Measurements from ENCODE around the gene ZNF239.
"Not testable (repeated sequence)": the region's sequence is repeated elsewhere in the genome, so short reads cannot be mapped to it uniquely, and the experiment has no call there.

The ZNF239 gene

GRCh38 chr10:43574001-43574892 lies at the start of gene ZNF239:
Gene ZNF239, minus strand, starts transcription at chr10:43574616. Its CDS starts 16,537 bp downstream, at chr10:43558079.
- H3K4me1 Mint-ChIP-seq (ENCODE audit: low read depth), result peaks cover 15% of the 10 kb centered on the region
- H3K27ac Mint-ChIP-seq, result no peak within 1 kb of the TSS
- no peaks in the 10 kb centered on the region for H3K27me3 Mint-ChIP-seq (ENCODE audit: low read depth)
- peaks cover 9% of the 10 kb centered on the region for H3K36me3 Mint-ChIP-seq (ENCODE audit: low read depth)
- H3K9me3 Mint-ChIP-seq, result peaks cover 36% of the 10 kb centered on the region
- H3K4me3 Mint-ChIP-seq, result peak within 1 kb of the TSS; percentile 75

- H3K9me3 Mint-ChIP-seq, result peaks cover 56% of the 10 kb centered on the region
- peaks cover 5% of the 10 kb centered on the region for H3K36me3 Mint-ChIP-seq (ENCODE audit: low read depth)
- H3K27me3 Mint-ChIP-seq (ENCODE audit: low read depth), result no peaks in the 10 kb centered on the region
- H3K4me3 Mint-ChIP-seq, result peak overlapping the region; percentile 32
- no peak overlapping the region for H3K27ac Mint-ChIP-seq
- H3K4me1 Mint-ChIP-seq (ENCODE audit: low read depth), result peaks cover 9% of the 10 kb centered on the region
These were observed 48.9 kb upstream of the ZNF239 start for GRCh38 chr10:43623351-43623750.

GRCh38 chr10:43622038-43622437 lies 47.6 kb upstream of the ZNF239 start:
- no peak overlapping the region for H3K27ac Mint-ChIP-seq
- H3K9me3 Mint-ChIP-seq, result peaks cover 55% of the 10 kb centered on the region
- peaks cover 5% of the 10 kb centered on the region for H3K36me3 Mint-ChIP-seq (ENCODE audit: low read depth)
- peaks cover 9% of the 10 kb centered on the region for H3K4me1 Mint-ChIP-seq (ENCODE audit: low read depth)
- no peaks in the 10 kb centered on the region for H3K27me3 Mint-ChIP-seq (ENCODE audit: low read depth)
- H3K4me3 Mint-ChIP-seq, result no peak overlapping the region

GRCh38 chr10:43619368-43619767 lies 45.0 kb upstream of the ZNF239 start:
- Mint-ChIP-seq H3K4me3 (no peak overlapping the region), H3K27ac (no peak overlapping the region), H3K27me3 (ENCODE audit: low read depth) (no peaks in the 10 kb centered on the region), H3K4me1 (ENCODE audit: low read depth) (peaks cover 9% of the 10 kb centered on the region), H3K36me3 (ENCODE audit: low read depth) (peaks cover 24% of the 10 kb centered on the region), H3K9me3 (peaks cover 73% of the 10 kb centered on the region)

GRCh38 chr10:43616697-43617370 lies 42.4 kb upstream of the ZNF239 start:
- H3K4me1 Mint-ChIP-seq (ENCODE audit: low read depth), result no peaks in the 10 kb centered on the region
- H3K9me3 Mint-ChIP-seq, result peaks cover 66% of the 10 kb centered on the region
- H3K36me3 Mint-ChIP-seq (ENCODE audit: low read depth), result peaks cover 25% of the 10 kb centered on the region
- H3K27ac Mint-ChIP-seq, result no peak overlapping the region
- H3K4me3 Mint-ChIP-seq, result no peak overlapping the region
- no peaks in the 10 kb centered on the region for H3K27me3 Mint-ChIP-seq (ENCODE audit: low read depth)

- H3K36me3 Mint-ChIP-seq (ENCODE audit: low read depth), result peaks cover 30% of the 10 kb centered on the region
- no peak overlapping the region for H3K4me3 Mint-ChIP-seq
- H3K27me3 Mint-ChIP-seq (ENCODE audit: low read depth), result no peaks in the 10 kb centered on the region
- H3K27ac Mint-ChIP-seq, result no peak overlapping the region
- peaks cover 31% of the 10 kb centered on the region for H3K9me3 Mint-ChIP-seq
- peaks cover 10% of the 10 kb centered on the region for H3K4me1 Mint-ChIP-seq (ENCODE audit: low read depth)
These were observed 36.2 kb upstream of the ZNF239 start for GRCh38 chr10:43610636-43611035.

- H3K9me3 Mint-ChIP-seq, result peaks cover 22% of the 10 kb centered on the region
- H3K27ac Mint-ChIP-seq, result peak overlapping the region; percentile 24
- H3K27me3 Mint-ChIP-seq (ENCODE audit: low read depth), result peaks cover 7% of the 10 kb centered on the region
- peaks cover 19% of the 10 kb centered on the region for H3K36me3 Mint-ChIP-seq (ENCODE audit: low read depth)
- H3K4me1 Mint-ChIP-seq (ENCODE audit: low read depth), result peaks cover 10% of the 10 kb centered on the region
- peak overlapping the region; percentile 79 for H3K4me3 Mint-ChIP-seq
These were observed 32.8 kb upstream of the ZNF239 start for GRCh38 chr10:43607199-43607573.

- peak within 1 kb of the TSS; percentile 79 for H3K4me3 Mint-ChIP-seq
- peak within 1 kb of the TSS; percentile 24 for H3K27ac Mint-ChIP-seq
- peaks cover 19% of the 10 kb centered on the region for H3K36me3 Mint-ChIP-seq (ENCODE audit: low read depth)
- peaks cover 10% of the 10 kb centered on the region for H3K4me1 Mint-ChIP-seq (ENCODE audit: low read depth)
- H3K9me3 Mint-ChIP-seq, result peaks cover 26% of the 10 kb centered on the region
- peaks cover 11% of the 10 kb centered on the region for H3K27me3 Mint-ChIP-seq (ENCODE audit: low read depth)
These were observed 32.1 kb upstream of the ZNF239 start, which contains the start of gene ZNF485 for GRCh38 chr10:43606323-43607198. Gene ZNF485, plus strand, starts transcription at chr10:43606438. Its CDS starts 613 bp downstream, at chr10:43607051.

GRCh38 chr10:43605850-43606322 lies 31.5 kb upstream of the ZNF239 start:
- Mint-ChIP-seq H3K27ac (no peak overlapping the region), H3K27me3 (ENCODE audit: low read depth) (peaks cover 15% of the 10 kb centered on the region), H3K36me3 (ENCODE audit: low read depth) (peaks cover 18% of the 10 kb centered on the region), H3K4me3 (peak overlapping the region; percentile 36), H3K4me1 (ENCODE audit: low read depth) (peaks cover 10% of the 10 kb centered on the region), H3K9me3 (peaks cover 29% of the 10 kb centered on the region)

- H3K36me3 Mint-ChIP-seq (ENCODE audit: low read depth); H3K4me3 Mint-ChIP-seq; H3K4me1 Mint-ChIP-seq (ENCODE audit: low read depth); H3K27ac Mint-ChIP-seq: not testable (repeated sequence)
- Mint-ChIP-seq H3K9me3 (peaks cover 29% of the 10 kb centered on the region), H3K27me3 (ENCODE audit: low read depth) (peaks cover 29% of the 10 kb centered on the region)
These were observed 27.2 kb upstream of the ZNF239 start for GRCh38 chr10:43601576-43601975.

GRCh38 chr10:43599333-43599732 lies 24.9 kb upstream of the ZNF239 start:
- H3K9me3 Mint-ChIP-seq, result peaks cover 18% of the 10 kb centered on the region
- H3K27ac Mint-ChIP-seq, result no peak overlapping the region
- peaks cover 2% of the 10 kb centered on the region for H3K36me3 Mint-ChIP-seq (ENCODE audit: low read depth)
- H3K4me1 Mint-ChIP-seq (ENCODE audit: low read depth), result peaks cover 25% of the 10 kb centered on the region
- peaks cover 31% of the 10 kb centered on the region for H3K27me3 Mint-ChIP-seq (ENCODE audit: low read depth)
- no peak overlapping the region for H3K4me3 Mint-ChIP-seq

GRCh38 chr10:43598446-43598845 lies 24.0 kb upstream of the ZNF239 start:
- H3K9me3 Mint-ChIP-seq, result peaks cover 26% of the 10 kb centered on the region

GRCh38 chr10:43596546-43596945 lies 22.1 kb upstream of the ZNF239 start:
- Mint-ChIP-seq H3K27me3 (ENCODE audit: low read depth) (peaks cover 33% of the 10 kb centered on the region), H3K36me3 (ENCODE audit: low read depth) (peaks cover 5% of the 10 kb centered on the region), H3K9me3 (peaks cover 31% of the 10 kb centered on the region), H3K4me3 (no peak overlapping the region), H3K4me1 (ENCODE audit: low read depth) (peaks cover 27% of the 10 kb centered on the region), H3K27ac (no peak overlapping the region)

More at GRCh38 chr10:43598446-43598845, 24.0 kb upstream of the ZNF239 start:
- Mint-ChIP-seq H3K36me3 (ENCODE audit: low read depth) (peaks cover 5% of the 10 kb centered on the region), H3K27ac (no peak overlapping the region), H3K4me1 (ENCODE audit: low read depth) (peaks cover 27% of the 10 kb centered on the region), H3K4me3 (no peak overlapping the region), H3K27me3 (ENCODE audit: low read depth) (peaks cover 34% of the 10 kb centered on the region)

- H3K9me3 Mint-ChIP-seq, result peaks cover 30% of the 10 kb centered on the region
- peaks cover 30% of the 10 kb centered on the region for H3K27me3 Mint-ChIP-seq (ENCODE audit: low read depth)
- H3K36me3 Mint-ChIP-seq (ENCODE audit: low read depth), result peaks cover 5% of the 10 kb centered on the region
- H3K4me1 Mint-ChIP-seq (ENCODE audit: low read depth), result peaks cover 27% of the 10 kb centered on the region
- H3K27ac Mint-ChIP-seq, result peak overlapping the region; percentile 0
- H3K4me3 Mint-ChIP-seq, result peak overlapping the region; percentile 72
These were observed 21.4 kb upstream of the ZNF239 start for GRCh38 chr10:43595739-43596298.

Measured in T-helper 1 cell treated with Interleukin-12 subunit alpha and Interleukin-12 subunit beta and Interleukin-4 antibody, amounts not matched to agents 30 μg/mL and 1 μg/mL, for 36 hours (primary cell).